ENCODE results near the gene PAGR1. TPM values are rescaled to one million over a fixed set of nuclear protein-coding genes. Genes with fewer than 3 reads are reported as not detected.

The PAGR1 gene
- total and polyA plus RNA-seq, 2 of the 13 experiments (the other 11 are each of a cell fraction or from before 2014, with no cell fraction given) = 9.8 to 66.4 TPM

DNA sequence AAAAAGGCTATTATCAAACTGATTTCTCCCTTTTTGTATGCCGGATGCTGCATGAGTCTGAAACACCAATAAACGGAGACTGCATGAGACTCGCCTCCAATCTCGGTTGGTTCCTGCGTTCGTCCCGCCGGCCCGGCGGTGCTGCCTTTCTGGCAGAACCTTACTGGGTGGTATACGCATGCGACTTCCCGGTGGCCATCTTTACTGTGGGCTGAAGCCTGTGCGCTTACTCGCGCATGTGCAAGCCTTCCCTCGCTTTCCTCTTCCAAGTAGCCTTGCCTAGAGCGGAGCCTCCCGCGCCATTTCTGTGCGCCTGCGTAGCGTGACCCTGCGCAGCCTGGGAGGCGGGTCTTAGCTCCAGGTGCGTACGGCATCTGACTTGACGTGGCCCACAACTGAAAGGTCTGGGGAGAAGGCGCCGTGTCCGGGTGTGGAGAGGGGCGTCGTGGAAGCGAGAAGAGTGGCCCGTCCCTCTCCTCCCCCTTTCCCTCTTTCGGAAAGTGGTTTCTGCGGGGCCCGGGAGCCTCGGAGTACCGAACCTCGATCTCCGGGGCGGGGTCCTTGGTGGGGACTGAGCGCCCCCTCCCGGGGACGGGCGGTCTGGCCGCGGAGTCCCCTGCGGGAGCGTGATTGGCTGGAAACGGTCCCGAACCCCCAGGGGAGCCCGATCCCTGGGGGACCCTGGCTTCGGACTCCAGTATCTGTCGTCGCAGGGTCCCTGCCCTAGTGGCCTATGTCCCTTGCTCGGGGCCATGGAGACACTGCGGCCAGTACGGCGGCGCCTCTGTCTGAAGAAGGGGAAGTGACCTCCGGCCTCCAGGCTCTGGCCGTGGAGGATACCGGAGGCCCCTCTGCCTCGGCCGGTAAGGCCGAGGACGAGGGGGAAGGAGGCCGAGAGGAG is at the start of gene PAGR1 (continued):
- TF ChIP-seq, protein P1, sequence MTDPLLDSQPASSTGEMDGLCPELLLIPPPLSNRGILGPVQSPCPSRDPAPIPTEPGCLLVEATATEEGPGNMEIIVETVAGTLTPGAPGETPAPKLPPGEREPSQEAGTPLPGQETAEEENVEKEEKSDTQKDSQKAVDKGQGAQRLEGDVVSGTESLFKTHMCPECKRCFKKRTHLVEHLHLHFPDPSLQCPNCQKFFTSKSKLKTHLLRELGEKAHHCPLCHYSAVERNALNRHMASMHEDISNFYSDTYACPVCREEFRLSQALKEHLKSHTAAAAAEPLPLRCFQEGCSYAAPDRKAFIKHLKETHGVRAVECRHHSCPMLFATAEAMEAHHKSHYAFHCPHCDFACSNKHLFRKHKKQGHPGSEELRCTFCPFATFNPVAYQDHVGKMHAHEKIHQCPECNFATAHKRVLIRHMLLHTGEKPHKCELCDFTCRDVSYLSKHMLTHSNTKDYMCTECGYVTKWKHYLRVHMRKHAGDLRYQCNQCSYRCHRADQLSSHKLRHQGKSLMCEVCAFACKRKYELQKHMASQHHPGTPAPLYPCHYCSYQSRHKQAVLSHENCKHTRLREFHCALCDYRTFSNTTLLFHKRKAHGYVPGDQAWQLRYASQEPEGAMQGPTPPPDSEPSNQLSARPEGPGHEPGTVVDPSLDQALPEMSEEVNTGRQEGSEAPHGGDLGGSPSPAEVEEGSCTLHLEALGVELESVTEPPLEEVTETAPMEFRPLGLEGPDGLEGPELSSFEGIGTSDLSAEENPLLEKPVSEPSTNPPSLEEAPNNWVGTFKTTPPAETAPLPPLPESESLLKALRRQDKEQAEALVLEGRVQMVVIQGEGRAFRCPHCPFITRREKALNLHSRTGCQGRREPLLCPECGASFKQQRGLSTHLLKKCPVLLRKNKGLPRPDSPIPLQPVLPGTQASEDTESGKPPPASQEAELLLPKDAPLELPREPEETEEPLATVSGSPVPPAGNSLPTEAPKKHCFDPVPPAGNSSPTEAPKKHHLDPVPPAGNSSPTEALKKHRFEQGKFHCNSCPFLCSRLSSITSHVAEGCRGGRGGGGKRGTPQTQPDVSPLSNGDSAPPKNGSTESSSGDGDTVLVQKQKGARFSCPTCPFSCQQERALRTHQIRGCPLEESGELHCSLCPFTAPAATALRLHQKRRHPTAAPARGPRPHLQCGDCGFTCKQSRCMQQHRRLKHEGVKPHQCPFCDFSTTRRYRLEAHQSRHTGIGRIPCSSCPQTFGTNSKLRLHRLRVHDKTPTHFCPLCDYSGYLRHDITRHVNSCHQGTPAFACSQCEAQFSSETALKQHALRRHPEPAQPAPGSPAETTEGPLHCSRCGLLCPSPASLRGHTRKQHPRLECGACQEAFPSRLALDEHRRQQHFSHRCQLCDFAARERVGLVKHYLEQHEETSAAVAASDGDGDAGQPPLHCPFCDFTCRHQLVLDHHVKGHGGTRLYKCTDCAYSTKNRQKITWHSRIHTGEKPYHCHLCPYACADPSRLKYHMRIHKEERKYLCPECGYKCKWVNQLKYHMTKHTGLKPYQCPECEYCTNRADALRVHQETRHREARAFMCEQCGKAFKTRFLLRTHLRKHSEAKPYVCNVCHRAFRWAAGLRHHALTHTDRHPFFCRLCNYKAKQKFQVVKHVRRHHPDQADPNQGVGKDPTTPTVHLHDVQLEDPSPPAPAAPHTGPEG (CRISPR knock-in tag; IDR thresholded peaks at IDR 0.05) = peak; percentile 98
- TF ChIP-seq, protein P2, sequence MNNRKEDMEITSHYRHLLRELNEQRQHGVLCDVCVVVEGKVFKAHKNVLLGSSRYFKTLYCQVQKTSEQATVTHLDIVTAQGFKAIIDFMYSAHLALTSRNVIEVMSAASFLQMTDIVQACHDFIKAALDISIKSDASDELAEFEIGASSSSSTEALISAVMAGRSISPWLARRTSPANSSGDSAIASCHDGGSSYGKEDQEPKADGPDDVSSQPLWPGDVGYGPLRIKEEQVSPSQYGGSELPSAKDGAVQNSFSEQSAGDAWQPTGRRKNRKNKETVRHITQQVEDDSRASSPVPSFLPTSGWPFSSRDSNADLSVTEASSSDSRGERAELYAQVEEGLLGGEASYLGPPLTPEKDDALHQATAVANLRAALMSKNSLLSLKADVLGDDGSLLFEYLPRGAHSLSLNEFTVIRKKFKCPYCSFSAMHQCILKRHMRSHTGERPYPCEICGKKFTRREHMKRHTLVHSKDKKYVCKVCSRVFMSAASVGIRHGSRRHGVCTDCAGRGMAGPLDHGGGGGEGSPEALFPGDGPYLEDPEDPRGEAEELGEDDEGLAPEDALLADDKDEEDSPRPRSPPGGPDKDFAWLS (CRISPR knock-in tag; IDR thresholded peaks at IDR 0.05; ENCODE audit: borderline replicate concordance) = no peak; the same call in 1 of the 2 replicates
- peak; percentile 69 for TF ChIP-seq RELA (CRISPR knock-in tag; IDR thresholded peaks at IDR 0.05)
- no peak for TF ChIP-seq RORA (CRISPR knock-in tag; IDR thresholded peaks at IDR 0.05)
- no peak for TF ChIP-seq CBX2 (IDR thresholded peaks at IDR 0.05; ENCODE audit: low read depth, low read length)
- TF ChIP-seq CBX2 (CRISPR knock-in tag; IDR thresholded peaks at IDR 0.05; ENCODE audit: low read depth) = no peak
- TF ChIP-seq, protein P3, sequence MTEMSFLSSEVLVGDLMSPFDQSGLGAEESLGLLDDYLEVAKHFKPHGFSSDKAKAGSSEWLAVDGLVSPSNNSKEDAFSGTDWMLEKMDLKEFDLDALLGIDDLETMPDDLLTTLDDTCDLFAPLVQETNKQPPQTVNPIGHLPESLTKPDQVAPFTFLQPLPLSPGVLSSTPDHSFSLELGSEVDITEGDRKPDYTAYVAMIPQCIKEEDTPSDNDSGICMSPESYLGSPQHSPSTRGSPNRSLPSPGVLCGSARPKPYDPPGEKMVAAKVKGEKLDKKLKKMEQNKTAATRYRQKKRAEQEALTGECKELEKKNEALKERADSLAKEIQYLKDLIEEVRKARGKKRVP (CRISPR knock-in tag; IDR thresholded peaks at IDR 0.05) = no peak
- TF ChIP-seq ZNF230 (CRISPR knock-in tag; IDR thresholded peaks at IDR 0.05) = peak; percentile 95
- TF ChIP-seq, protein P4, sequence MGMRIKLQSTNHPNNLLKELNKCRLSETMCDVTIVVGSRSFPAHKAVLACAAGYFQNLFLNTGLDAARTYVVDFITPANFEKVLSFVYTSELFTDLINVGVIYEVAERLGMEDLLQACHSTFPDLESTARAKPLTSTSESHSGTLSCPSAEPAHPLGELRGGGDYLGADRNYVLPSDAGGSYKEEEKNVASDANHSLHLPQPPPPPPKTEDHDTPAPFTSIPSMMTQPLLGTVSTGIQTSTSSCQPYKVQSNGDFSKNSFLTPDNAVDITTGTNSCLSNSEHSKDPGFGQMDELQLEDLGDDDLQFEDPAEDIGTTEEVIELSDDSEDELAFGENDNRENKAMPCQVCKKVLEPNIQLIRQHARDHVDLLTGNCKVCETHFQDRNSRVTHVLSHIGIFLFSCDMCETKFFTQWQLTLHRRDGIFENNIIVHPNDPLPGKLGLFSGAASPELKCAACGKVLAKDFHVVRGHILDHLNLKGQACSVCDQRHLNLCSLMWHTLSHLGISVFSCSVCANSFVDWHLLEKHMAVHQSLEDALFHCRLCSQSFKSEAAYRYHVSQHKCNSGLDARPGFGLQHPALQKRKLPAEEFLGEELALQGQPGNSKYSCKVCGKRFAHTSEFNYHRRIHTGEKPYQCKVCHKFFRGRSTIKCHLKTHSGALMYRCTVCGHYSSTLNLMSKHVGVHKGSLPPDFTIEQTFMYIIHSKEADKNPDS (CRISPR knock-in tag; IDR thresholded peaks at IDR 0.05) = 0 out of 2 replicates have a peak, but pooled peaks have one; percentile 21
- TF ChIP-seq NAIF1 (CRISPR knock-in tag; IDR thresholded peaks at IDR 0.05; ENCODE audit: borderline replicate concordance) = peak; percentile 99
- TF ChIP-seq SAP130 (CRISPR knock-in tag; IDR thresholded peaks at IDR 0.05; ENCODE audit: low read depth) = peak; percentile 90
- TF ChIP-seq NR3C1 (CRISPR knock-in tag; IDR thresholded peaks at IDR 0.05) = peak; percentile 34; the same call in 1 of the 2 replicates
- peak; percentile 46 for TF ChIP-seq TBL1XR1 (IDR thresholded peaks at IDR 0.05; ENCODE audit: borderline replicate concordance, low read length, partially characterized antibody)
- TF ChIP-seq, protein P5, sequence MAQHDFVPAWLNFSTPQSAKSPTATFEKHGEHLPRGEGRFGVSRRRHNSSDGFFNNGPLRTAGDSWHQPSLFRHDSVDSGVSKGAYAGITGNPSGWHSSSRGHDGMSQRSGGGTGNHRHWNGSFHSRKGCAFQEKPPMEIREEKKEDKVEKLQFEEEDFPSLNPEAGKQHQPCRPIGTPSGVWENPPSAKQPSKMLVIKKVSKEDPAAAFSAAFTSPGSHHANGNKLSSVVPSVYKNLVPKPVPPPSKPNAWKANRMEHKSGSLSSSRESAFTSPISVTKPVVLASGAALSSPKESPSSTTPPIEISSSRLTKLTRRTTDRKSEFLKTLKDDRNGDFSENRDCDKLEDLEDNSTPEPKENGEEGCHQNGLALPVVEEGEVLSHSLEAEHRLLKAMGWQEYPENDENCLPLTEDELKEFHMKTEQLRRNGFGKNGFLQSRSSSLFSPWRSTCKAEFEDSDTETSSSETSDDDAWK (CRISPR knock-in tag; IDR thresholded peaks at IDR 0.05) = no peak
- 0 out of 2 replicates have a peak, but pooled peaks have one; percentile 40 for TF ChIP-seq ZNF552 (CRISPR knock-in tag; IDR thresholded peaks at IDR 0.05; ENCODE audit: borderline replicate concordance)
- peak; percentile 95 for TF ChIP-seq NRL (CRISPR knock-in tag; IDR thresholded peaks at IDR 0.05; ENCODE audit: borderline replicate concordance)

Measured in HepG2 (cell line).